Right cardiac atrium (tissue), 5 donors: Measurements from ENCODE around the gene GALNT9. TPM values are rescaled to one million over a fixed set of nuclear protein-coding genes. Genes with fewer than 3 reads are reported as not detected.
A peak's percentile ranks its signal among the peaks of the same experiment; 100 is the strongest.
"Not testable (repeated sequence)": the region's sequence is repeated elsewhere in the genome, so short reads cannot be mapped to it uniquely, and the experiment has no call there.

Experiments used
- ATAC-seq, 2 donors: fragments of 200-7000 bp; cut with Tn5 transposase; one replicate each; pipeline versions ENCODE4 v1.8.0 to v1.9.1; 2020; ENCODE audit warnings: moderate library complexity in 2 of 2, mild to moderate bottlenecking in 1 of 2
- DNase-seq, 3 donors: peaks; one replicate each; pipeline ENCODE4 v3.0.0-alpha.2; 2020
- H3K27ac ChIP-seq: one replicate; pipeline ENCODE4 v1.5.1; 2013; ENCODE audit warnings: mild to moderate bottlenecking, low read length, control low read depth, moderate library complexity
- H3K27me3 ChIP-seq: one replicate; pipeline ENCODE4 v1.6.1; 2013; ENCODE audit not compliant: control insufficient read depth, insufficient read depth
- H3K4me1 ChIP-seq: one replicate; pipeline ENCODE4 v1.6.1; 2013; ENCODE audit warnings: low read length; ENCODE audit not compliant: control insufficient read depth, insufficient read depth
- H3K4me3 ChIP-seq: one replicate; pipeline ENCODE4 v1.5.1; 2013; ENCODE audit warnings: low read length, control low read depth
- H3K9me3 ChIP-seq: one replicate; pipeline ENCODE4 v1.6.1; 2013; ENCODE audit warnings: low read length; ENCODE audit not compliant: control insufficient read depth
- WGBS: extraction: QIAGEN DNeasy Blood & Tissue Kit; methylation state at CpG from one replicate; pipeline ENCODE4 v1.1.7; 2013; 5-methylcytosine and 5-hydroxymethylcytosine counted together
- intact Hi-C, 4 donors: fragments of 100-400 bp; cut with DNase I; formaldehyde crosslinking; loops; one replicate each; pipeline versions ENCODE4 v1.11.0 to v1.14.0; 2022 to 2023
- polyA plus RNA-seq: library from polyadenylated mRNA; stranded (reverse); fragments of 200-250 nt; gene quantifications from one replicate; pipeline ENCODE4 v1.2.3, GENCODE V29; 2013
- total RNA-seq, 4 donors: library from RNA; stranded (reverse); fragmentation: NEBNext Ultra II Directional; extraction: Animal tissue kit (Norgen Biotek cat#: 25700); gene quantifications; one replicate each; pipeline ENCODE4 v1.2.1, GENCODE V29; 2021
- donor health status: healthy with polysubstance abuse.
- donor health status: DM: no; HTN: yes; CAD: no.
- donor health status: DM: no; HTN: no; CAD: no.
- donor health status: DM: no; HTN: yes; CAD: no; lungs with severe emphysema.
- donor health status: DM: yes; HTN: yes; CAD: no.

Gene GALNT9
- total and polyA plus RNA-seq, 5 donors = 0.05 to 0.21 (median 0.14) TPM; not detected in 2

GRCh38 chr12:132201391-132202120 lies 127.8 kb downstream of the GALNT9 start:
- intact Hi-C loops = no loop called here
- no peak for ATAC-seq
- Histone ChIP-seq H3K9me3 (no peaks in the 10 kb centered on the region), H3K27me3 (no peaks in the 10 kb centered on the region), H3K4me1 (no peaks in the 10 kb centered on the region), H3K4me3 (no peak overlapping the region), H3K27ac (no peak overlapping the region)
- peak in 2 of 3 donors; percentile 29 to 40 for DNase-seq
- 80% methylated on average over 23 of the region's 23 CpGs for WGBS

GRCh38 chr12:132200800-132201199 lies 128.6 kb downstream of the GALNT9 start:
- H3K4me3 ChIP-seq = no peak overlapping the region
- H3K27ac ChIP-seq = no peak overlapping the region
- peak in 2 of 3 donors; percentile 18 to 41 for DNase-seq
- intact Hi-C loops = no loop called here
- H3K9me3 ChIP-seq = no peaks in the 10 kb centered on the region
- no peak for ATAC-seq
- no peaks in the 10 kb centered on the region for H3K27me3 ChIP-seq
- H3K4me1 ChIP-seq = no peaks in the 10 kb centered on the region
- WGBS = 85% methylated on average over 19 of the region's 19 CpGs

GRCh38 chr12:132199526-132200319 lies 129.7 kb downstream of the GALNT9 start:
- DNase-seq (peak in 1 of 3 donors; percentile 40), ATAC-seq (no peak)
- Histone ChIP-seq H3K27ac (no peak overlapping the region), H3K4me3 (no peak overlapping the region), H3K4me1 (no peaks in the 10 kb centered on the region), H3K9me3 (no peaks in the 10 kb centered on the region), H3K27me3 (no peaks in the 10 kb centered on the region)
- 75% methylated on average over 24 of the region's 24 CpGs for WGBS
- intact Hi-C loops = no loop called here

- H3K27me3 ChIP-seq = no peaks in the 10 kb centered on the region
- no peaks in the 10 kb centered on the region for H3K9me3 ChIP-seq
- intact Hi-C loops = no loop called here
- DNase-seq (peak in 1 of 3 donors; percentile 43), ATAC-seq (no peak)
- H3K4me3 ChIP-seq = no peak overlapping the region
- no peaks in the 10 kb centered on the region for H3K4me1 ChIP-seq
- H3K27ac ChIP-seq = no peak overlapping the region
- WGBS = 81% methylated on average over 18 of the region's 18 CpGs
These were observed 130.3 kb downstream of the GALNT9 start for GRCh38 chr12:132199101-132199500.

- DNase-seq (peak; percentile 43 to 89 (median 84)), ATAC-seq (peak; percentile 31 to 52)
- Histone ChIP-seq H3K9me3 (peaks cover 2% of the 10 kb centered on the region), H3K27me3 (no peaks in the 10 kb centered on the region), H3K4me1 (no peaks in the 10 kb centered on the region), H3K4me3 (no peak overlapping the region), H3K27ac (no peak overlapping the region)
- WGBS = 73% methylated on average over 44 of the region's 44 CpGs
- intact Hi-C loops = no loop called here
These were observed 131.6 kb downstream of the GALNT9 start for GRCh38 chr12:132197581-132198354.

- H3K27me3 ChIP-seq = no peaks in the 10 kb centered on the region
- WGBS = 82% methylated on average over 22 of the region's 22 CpGs
- DNase-seq (peak in 2 of 3 donors; percentile 26 to 49), ATAC-seq (no peak)
- H3K27ac ChIP-seq = no peak overlapping the region
- intact Hi-C loops = no loop called here
- no peaks in the 10 kb centered on the region for H3K4me1 ChIP-seq
- H3K9me3 ChIP-seq = peaks cover 2% of the 10 kb centered on the region
- no peak overlapping the region for H3K4me3 ChIP-seq
These were observed 132.5 kb downstream of the GALNT9 start for GRCh38 chr12:132196873-132197390.

- intact Hi-C loops = no loop called here
- ATAC-seq (no peak), DNase-seq (peak in 2 of 3 donors; percentile 46 to 51)
- Histone ChIP-seq H3K4me3 (no peak overlapping the region), H3K27me3 (no peaks in the 10 kb centered on the region), H3K9me3 (peaks cover 2% of the 10 kb centered on the region), H3K27ac (no peak overlapping the region), H3K4me1 (no peaks in the 10 kb centered on the region)
- WGBS = 73% methylated on average over 32 of the region's 32 CpGs
These were observed 133.1 kb downstream of the GALNT9 start for GRCh38 chr12:132196038-132196872.

- intact Hi-C loops, H3K9me3 ChIP-seq: not testable (repeated sequence)
- 71% methylated on average over 12 of the region's 12 CpGs for WGBS
These were observed 134.1 kb downstream of the GALNT9 start for GRCh38 chr12:132195242-132195641.

GRCh38 chr12:132194556-132194955 lies 134.8 kb downstream of the GALNT9 start:
- ATAC-seq = no peak
- H3K4me1 ChIP-seq = no peaks in the 10 kb centered on the region
- 78% methylated on average over 8 of the region's 8 CpGs for WGBS
- no peaks in the 10 kb centered on the region for H3K27me3 ChIP-seq
- H3K9me3 ChIP-seq = peaks cover 2% of the 10 kb centered on the region
- DNase-seq = no peak
- intact Hi-C loops = no loop called here
- no peak overlapping the region for H3K4me3 ChIP-seq
- H3K27ac ChIP-seq = no peak overlapping the region

More at GRCh38 chr12:132195242-132195641, 134.1 kb downstream of the GALNT9 start:
- ATAC-seq, H3K27ac ChIP-seq, H3K4me3 ChIP-seq, H3K27me3 ChIP-seq, H3K4me1 ChIP-seq: not testable (repeated sequence)
- DNase-seq = peak in 1 of 3 donors; percentile 25

GRCh38 chr12:132194056-132194455 lies 135.3 kb downstream of the GALNT9 start:
- Histone ChIP-seq H3K27ac (no peak overlapping the region), H3K9me3 (peaks cover 2% of the 10 kb centered on the region), H3K4me1 (no peaks in the 10 kb centered on the region), H3K4me3 (no peak overlapping the region), H3K27me3 (no peaks in the 10 kb centered on the region)
- DNase-seq (peak in 1 of 3 donors; percentile 33), ATAC-seq (no peak)
- 46% methylated on average over 10 of the region's 10 CpGs for WGBS
- intact Hi-C loops = no loop called here
